IPS-18a (cell line): ENCODE measurements around the gene PROSER3.

Source experiments
- H3K27ac ChIP-seq: one replicate; pipeline ENCODE4 v1.5.1; 2013; ENCODE audit warnings: low read length
- H3K27me3 ChIP-seq: one replicate; pipeline ENCODE4 v1.6.1; 2013; ENCODE audit warnings: mild to moderate bottlenecking, low read length; ENCODE audit not compliant: control insufficient read depth, insufficient read depth
- H3K36me3 ChIP-seq: one replicate; pipeline ENCODE4 v1.6.1; 2013; ENCODE audit warnings: low read depth, low read length; ENCODE audit not compliant: control insufficient read depth
- H3K4me1 ChIP-seq: one replicate; pipeline ENCODE4 v1.6.1; 2013; ENCODE audit warnings: low read depth, low read length; ENCODE audit not compliant: control insufficient read depth
- H3K4me3 ChIP-seq: one replicate; pipeline ENCODE4 v1.5.1; 2013; ENCODE audit warnings: low read length
- H3K9ac ChIP-seq: one replicate; pipeline ENCODE4 v1.6.1; 2013; ENCODE audit warnings: mild to moderate bottlenecking, low read length, moderate library complexity
- H3K9me3 ChIP-seq: one replicate; pipeline ENCODE4 v1.6.1; 2013; ENCODE audit warnings: low read depth, low read length; ENCODE audit not compliant: control insufficient read depth

Gene PROSER3

GRCh38 chr19:35752746-35753350, 5.1 kb upstream of the PROSER3 start:
- no peak overlapping the region for H3K27ac ChIP-seq
- H3K9ac ChIP-seq = no peak overlapping the region
- H3K4me3 ChIP-seq = no peak overlapping the region
- H3K27me3 ChIP-seq = no peaks in the 10 kb centered on the region
- H3K36me3 ChIP-seq = no peaks in the 10 kb centered on the region
- H3K9me3 ChIP-seq = no peaks in the 10 kb centered on the region
- peaks cover 4% of the 10 kb centered on the region for H3K4me1 ChIP-seq

DNA sequence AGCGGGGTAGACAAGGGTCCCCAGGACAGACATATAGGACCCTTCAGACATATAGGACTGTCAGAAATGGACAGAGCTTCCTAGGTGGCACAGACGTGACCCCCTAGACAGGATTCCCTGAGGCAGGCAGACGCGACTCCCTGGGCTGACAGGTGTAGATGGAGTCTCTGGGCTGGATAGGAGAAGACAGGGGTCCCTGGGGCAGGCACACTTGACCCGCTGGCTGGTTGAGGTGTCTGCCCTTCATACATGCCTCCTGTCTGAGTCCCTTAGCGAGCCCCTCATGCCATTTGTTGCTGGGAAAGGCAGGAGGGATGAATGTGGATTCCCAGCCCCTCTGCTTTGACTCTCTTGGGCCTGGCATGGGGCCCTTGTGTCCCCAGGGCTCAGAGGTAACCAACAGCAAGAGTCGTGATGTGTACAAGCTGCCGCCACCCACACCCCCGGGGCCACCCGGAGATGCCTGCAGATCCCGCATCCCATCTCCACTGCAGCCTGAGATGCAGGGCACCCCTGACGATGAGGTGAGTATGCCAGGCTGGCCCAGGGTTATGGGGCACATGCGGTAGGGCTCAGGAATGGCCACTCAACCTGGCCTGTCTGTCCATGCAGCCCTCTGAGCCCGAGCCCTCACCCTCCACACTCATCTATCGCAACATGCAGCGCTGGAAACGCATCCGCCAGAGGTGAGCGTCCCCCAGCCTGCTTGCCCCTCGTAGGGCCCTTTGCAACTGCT, 4.2 kb upstream of the PROSER3 start:
- Histone ChIP-seq H3K4me3 (no peak overlapping the region), H3K27ac (no peak overlapping the region), H3K4me1 (peaks cover 4% of the 10 kb centered on the region), H3K36me3 (no peaks in the 10 kb centered on the region), H3K9me3 (no peaks in the 10 kb centered on the region), H3K9ac (no peak overlapping the region), H3K27me3 (no peaks in the 10 kb centered on the region)

GRCh38 chr19:35754370-35755130, 3.4 kb upstream of the PROSER3 start:
- Histone ChIP-seq H3K27me3 (no peaks in the 10 kb centered on the region), H3K4me1 (peaks cover 4% of the 10 kb centered on the region), H3K9me3 (no peaks in the 10 kb centered on the region), H3K9ac (no peak overlapping the region), H3K4me3 (no peak overlapping the region), H3K27ac (no peak overlapping the region), H3K36me3 (no peaks in the 10 kb centered on the region)

GRCh38 chr19:35755131-35755549, 2.8 kb upstream of the PROSER3 start:
- Histone ChIP-seq H3K27me3 (no peaks in the 10 kb centered on the region), H3K4me3 (no peak overlapping the region), H3K4me1 (peaks cover 4% of the 10 kb centered on the region), H3K36me3 (no peaks in the 10 kb centered on the region), H3K9ac (no peak overlapping the region), H3K27ac (no peak overlapping the region), H3K9me3 (no peaks in the 10 kb centered on the region)

- H3K27me3 ChIP-seq = no peaks in the 10 kb centered on the region
- no peak overlapping the region for H3K27ac ChIP-seq
- H3K4me3 ChIP-seq = no peak overlapping the region
- no peaks in the 10 kb centered on the region for H3K36me3 ChIP-seq
- no peaks in the 10 kb centered on the region for H3K9me3 ChIP-seq
- no peak overlapping the region for H3K9ac ChIP-seq
- H3K4me1 ChIP-seq = peaks cover 4% of the 10 kb centered on the region
Measured at GRCh38 chr19:35755550-35756376, 2.2 kb upstream of the PROSER3 start.

- H3K36me3 ChIP-seq = no peaks in the 10 kb centered on the region
- H3K27me3 ChIP-seq = no peaks in the 10 kb centered on the region
- H3K4me1 ChIP-seq = peaks cover 4% of the 10 kb centered on the region
- peak within 1 kb of the TSS; percentile 30 for H3K27ac ChIP-seq
- peak within 1 kb of the TSS; percentile 70 for H3K9ac ChIP-seq
- H3K9me3 ChIP-seq = no peaks in the 10 kb centered on the region
- peak within 1 kb of the TSS; percentile 100 for H3K4me3 ChIP-seq
Measured at GRCh38 chr19:35756377-35757230, 1.4 kb upstream of the PROSER3 start, which contains the start of gene HSPB6. TSS of gene HSPB6 (minus strand) at chr19:35757029. CDS start at chr19:35757008, 21 bp downstream.

DNA sequence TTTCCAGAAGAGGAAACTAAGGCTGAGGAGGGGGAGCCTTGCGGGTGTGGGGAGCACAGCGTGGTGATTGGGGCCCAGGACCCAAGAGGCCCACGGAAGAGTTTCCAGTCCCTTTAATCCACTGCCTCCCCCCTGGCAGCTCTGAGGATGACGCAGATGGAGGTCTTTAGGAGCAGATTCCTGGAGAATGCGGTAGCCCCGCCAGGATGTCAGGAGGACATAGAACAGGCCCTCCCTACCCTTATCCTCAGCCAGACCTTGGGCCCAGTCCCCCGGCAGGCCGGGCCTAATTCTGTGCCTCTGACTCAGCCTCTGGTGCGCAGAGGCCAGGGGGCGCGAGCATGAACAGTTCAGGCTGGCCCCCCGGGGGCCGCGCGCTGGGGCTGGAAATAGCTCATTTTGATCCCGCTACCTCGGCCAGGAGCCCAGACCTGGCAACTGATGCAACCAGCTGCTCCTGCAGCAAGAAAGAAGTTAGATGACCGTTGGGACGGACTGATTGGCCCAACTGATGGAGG, 686 bp upstream of the PROSER3 start:
- H3K9me3 ChIP-seq = no peaks in the 10 kb centered on the region
- peaks cover 4% of the 10 kb centered on the region for H3K4me1 ChIP-seq
- H3K27ac ChIP-seq = peak overlapping the region; percentile 30
- no peaks in the 10 kb centered on the region for H3K27me3 ChIP-seq
- H3K36me3 ChIP-seq = peaks cover 7% of the 10 kb centered on the region
- peak overlapping the region; percentile 70 for H3K9ac ChIP-seq
- H3K4me3 ChIP-seq = peak overlapping the region; percentile 100

DNA sequence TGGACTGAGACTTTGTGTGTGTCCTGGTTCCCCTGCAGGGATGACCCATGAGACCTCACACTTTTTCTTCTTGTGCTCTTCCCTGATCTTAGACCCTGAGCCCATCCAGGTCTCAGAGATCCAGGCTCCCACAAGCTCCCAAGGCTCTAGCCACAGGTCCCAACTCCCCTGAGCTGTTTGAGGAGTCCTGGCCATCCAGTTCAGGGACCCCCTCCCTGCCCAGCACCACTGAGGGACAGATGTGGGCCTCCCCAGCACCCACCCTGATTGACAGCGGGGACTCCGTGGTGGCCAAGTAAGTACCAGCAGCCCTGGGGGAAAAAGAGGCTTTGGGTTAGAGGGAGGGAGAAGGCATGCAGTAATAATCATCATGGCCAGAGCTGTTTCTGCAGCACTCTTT, 1.7 kb downstream of the PROSER3 start:
- Histone ChIP-seq H3K36me3 (peaks cover 15% of the 10 kb centered on the region), H3K4me1 (peaks cover 4% of the 10 kb centered on the region), H3K27ac (no peak overlapping the region), H3K4me3 (no peak overlapping the region), H3K27me3 (no peaks in the 10 kb centered on the region), H3K9me3 (no peaks in the 10 kb centered on the region), H3K9ac (no peak overlapping the region)

DNA sequence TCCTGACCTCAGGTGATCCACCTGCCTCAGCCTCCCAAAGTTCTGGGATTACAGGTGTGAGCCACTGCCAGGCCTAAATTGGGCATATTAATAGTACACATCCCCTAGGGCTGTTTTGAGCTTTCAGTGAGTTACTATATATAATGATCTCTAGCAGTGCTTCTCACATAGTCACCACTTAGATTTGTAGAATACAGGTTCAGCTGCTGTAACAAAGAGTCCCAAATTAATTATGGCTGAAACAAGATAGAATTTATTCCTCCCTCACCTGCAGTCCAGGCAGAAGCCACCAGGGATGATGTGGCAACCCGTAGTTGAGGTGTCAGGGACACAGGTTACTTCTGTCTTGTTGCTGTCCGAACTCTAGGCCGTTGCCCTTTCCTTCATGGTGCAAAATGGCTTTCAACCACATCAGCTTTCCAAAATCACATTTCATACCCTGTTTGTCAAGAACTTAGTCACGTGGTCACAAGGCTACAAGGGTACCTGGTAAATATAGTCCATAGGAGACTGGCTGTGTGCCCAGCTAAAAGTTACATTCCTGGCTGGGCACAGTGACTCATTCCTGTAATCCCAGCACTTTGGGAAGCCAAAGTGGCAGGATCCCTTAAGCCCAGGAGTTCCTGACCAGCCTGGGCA, 2.9 kb downstream of the PROSER3 start:
- H3K9ac ChIP-seq = no peak overlapping the region
- H3K4me1 ChIP-seq = peaks cover 4% of the 10 kb centered on the region
- H3K4me3 ChIP-seq = no peak overlapping the region
- H3K27ac ChIP-seq = no peak overlapping the region
- peaks cover 18% of the 10 kb centered on the region for H3K36me3 ChIP-seq
- H3K9me3 ChIP-seq = no peaks in the 10 kb centered on the region
- no peaks in the 10 kb centered on the region for H3K27me3 ChIP-seq
